GM19193 (cell line): ENCODE measurements around the gene PRKCH.

ENCODE experiments used
- POLR2A ChIP-seq: IDR thresholded peaks from 4 replicates; pipeline ENCODE4 v1.6.1; 2011; ENCODE audit not compliant: insufficient read depth, insufficient read length; ENCODE audit errors: extremely low read depth

Gene PRKCH

DNA sequence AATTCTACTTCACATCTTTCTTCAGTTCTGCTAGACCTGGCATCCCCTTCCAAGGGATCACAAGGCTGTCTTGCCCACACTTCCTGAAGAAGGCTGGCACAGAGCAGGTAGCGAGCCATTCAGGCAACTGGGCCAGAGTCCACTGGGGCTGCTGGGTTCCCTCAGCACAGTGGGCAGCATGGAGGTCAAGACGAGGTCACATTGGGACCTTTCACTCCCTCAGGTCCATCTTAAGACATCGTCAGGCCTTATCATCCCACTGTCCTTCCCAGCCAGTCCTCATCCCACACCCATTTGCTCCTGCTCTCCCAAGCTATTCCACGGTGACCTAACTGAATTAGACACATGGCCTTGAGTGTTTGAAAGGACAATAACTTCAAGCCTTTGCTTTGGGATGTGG is 230.9 kb downstream of the PRKCH start:
- TF ChIP-seq POLR2A, result no peak

GRCh38 chr14:61553730-61554641 is 232.6 kb downstream of the PRKCH start:
- no peak for TF ChIP-seq POLR2A

DNA sequence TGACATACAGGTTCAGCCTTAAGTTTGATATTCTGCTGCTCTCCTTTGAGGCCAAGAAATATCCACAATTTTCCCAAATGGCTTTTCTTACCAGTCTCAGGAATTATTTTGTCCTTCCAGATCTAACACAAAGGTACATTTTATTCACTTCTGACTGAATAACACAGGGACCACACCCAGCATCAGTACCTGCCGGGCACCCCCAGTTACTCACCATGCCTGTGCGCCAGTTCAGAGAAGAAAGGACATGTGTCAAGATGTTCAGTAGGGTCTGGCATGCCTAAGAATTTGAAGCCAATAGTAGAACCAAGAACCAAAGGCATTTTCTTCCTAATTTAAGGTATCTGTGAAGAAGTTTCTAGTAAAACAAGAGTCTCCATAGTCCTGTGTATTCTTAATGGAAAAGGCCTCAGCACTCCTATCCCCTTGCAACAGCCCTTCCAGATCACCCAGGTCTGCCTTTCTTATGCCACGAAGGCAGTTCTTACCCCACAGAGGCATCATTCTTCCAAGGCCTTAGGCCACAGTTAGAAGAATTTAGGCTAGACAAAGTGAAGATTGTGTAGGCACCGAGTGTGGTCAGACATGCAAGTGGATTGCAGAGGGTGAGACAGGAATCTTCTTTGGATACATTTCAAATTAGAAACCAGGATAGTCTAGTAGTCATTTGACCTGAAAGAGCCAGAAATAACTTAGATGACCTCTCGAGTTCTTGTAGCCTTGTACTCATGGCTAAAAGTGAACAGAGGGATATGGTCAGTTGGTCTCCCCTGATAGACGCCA is 233.9 kb downstream of the PRKCH start:
- TF ChIP-seq POLR2A, result no peak

DNA sequence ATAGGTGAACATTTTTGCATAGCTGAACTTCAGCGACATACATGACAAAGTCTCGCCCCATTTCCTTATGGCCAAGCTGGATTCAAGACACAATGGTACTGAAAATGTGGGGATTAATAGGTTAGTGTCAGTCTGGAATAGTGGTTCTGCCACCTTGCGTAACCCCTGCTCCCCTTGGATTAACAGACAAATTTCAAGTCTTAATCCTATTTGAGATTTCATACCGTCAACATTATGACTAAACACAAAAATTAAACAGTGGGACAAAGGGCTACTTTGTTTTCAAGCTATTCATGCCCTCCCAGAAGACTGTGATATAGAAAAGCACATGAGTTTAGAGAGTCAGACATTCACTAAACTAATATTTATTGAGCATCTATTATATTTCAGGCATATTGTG is 235.1 kb downstream of the PRKCH start:
- TF ChIP-seq POLR2A, result no peak

- no peak for TF ChIP-seq POLR2A
Measured at GRCh38 chr14:61557262-61557661, 235.9 kb downstream of the PRKCH start.

DNA sequence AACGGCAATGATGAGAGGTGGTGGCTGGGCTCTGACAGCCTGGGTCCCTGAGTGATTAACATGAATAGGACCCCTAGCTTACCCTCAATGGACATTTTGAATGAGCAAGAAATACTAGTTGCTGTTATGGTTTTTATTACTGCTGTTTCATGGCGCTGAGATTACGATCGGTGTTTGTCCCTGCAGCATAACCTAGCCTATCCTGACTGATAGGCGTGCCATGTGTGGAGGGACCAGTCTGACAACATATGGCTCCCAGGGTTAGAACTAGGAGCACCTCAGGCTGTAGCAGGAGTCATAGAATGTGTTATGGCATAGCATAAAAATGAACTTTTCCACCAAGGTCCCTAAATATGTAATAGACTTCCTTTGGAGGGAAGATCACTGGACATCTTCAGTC is 236.5 kb downstream of the PRKCH start:
- no peak for TF ChIP-seq POLR2A

- TF ChIP-seq POLR2A, result no peak
Measured at GRCh38 chr14:61558271-61558670, 236.9 kb downstream of the PRKCH start.

GRCh38 chr14:61559641-61560201 is 238.3 kb downstream of the PRKCH start:
- no peak for TF ChIP-seq POLR2A

DNA sequence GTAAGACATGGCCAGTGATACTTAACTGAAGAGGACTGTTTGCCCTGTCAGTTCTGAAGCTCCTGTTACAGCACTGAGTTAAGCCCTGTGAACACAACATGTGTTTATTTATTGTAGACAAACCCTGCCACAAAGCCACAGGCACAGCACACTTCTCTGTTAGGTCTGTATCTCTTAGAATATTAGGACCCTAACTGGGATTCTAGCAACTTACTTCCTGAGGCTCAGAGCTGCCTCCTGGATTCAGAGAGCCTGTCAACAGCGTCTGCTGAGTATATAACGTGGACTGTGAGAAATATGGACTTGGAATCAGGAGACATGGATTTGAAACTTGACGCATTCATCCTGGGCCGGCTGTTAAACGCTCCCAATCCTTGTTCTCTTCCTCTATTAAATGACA is 238.9 kb downstream of the PRKCH start:
- no peak for TF ChIP-seq POLR2A

DNA sequence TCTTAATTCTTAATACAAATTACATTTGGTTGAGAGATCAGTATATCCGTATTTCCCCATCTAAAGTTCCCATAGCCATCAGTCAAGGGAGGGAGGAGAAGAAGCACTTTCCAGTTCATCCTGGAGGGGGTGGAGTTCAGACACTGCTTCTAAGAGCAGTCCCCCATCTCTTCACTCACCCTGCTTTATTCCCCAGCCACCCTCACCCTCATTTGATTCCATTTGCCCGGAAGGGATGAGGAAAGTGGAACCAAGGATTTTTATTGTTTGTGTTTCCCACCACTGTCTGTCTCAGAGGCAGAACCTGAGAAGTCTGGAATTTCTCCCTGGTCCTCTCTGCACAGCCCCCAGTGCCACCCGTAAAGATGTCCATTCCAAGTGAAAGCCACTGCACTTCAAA is 239.7 kb downstream of the PRKCH start:
- no peak for TF ChIP-seq POLR2A

- TF ChIP-seq POLR2A, result no peak
Measured at GRCh38 chr14:61561657-61562276, 240.4 kb downstream of the PRKCH start.

GRCh38 chr14:61562321-61563161 is 241.2 kb downstream of the PRKCH start:
- no peak for TF ChIP-seq POLR2A

DNA sequence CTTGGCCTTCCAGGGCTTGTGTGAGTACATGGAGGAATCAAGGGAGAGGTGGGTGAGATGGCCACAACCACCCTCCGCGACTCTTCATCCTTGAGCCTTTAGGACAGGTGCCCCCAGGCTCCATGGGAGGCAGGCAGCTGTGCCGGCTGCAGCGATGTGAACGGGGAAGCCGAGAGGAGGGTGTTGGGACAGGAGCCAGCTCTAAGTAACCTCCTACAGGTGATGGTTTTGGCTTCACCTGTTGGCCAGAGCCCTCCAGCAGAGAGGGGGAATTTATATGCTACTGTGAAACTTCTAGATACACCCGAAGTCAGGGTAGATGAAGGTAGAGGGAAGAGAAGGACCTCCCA is 241.8 kb downstream of the PRKCH start:
- no peak for TF ChIP-seq POLR2A

- no peak for TF ChIP-seq POLR2A
Measured at GRCh38 chr14:61563880-61564617, 242.7 kb downstream of the PRKCH start.
